Right lobe of liver (tissue), 6 donors: ENCODE measurements around the gene C1orf122. TPM values are rescaled to one million over a fixed set of nuclear protein-coding genes. Genes with fewer than 3 reads are reported as not detected.

Experiments
- ATAC-seq, 4 donors: fragments of 200-7000 bp; cut with Tn5 transposase; one replicate each; pipeline ENCODE4 v1.9.1; 2020; ENCODE audit warnings: mild to moderate bottlenecking in 4 of 4, moderate library complexity in 4 of 4
- DNase-seq, 3 donors: peaks; one replicate each; pipeline ENCODE4 v3.0.0-alpha.2; 2020
- H3K27ac ChIP-seq, 3 donors: fragments of 200-600 bp; one replicate each; pipeline ENCODE4 v1.8.0; 2022
- H3K27me3 ChIP-seq, 2 donors: fragments of 200-600 bp; one replicate each; pipeline ENCODE4 v1.8.0; 2022
- H3K36me3 ChIP-seq, 4 donors: fragments of 200-600 bp; sonication (generic) in 1 of 4; one replicate each; pipeline versions ENCODE4 v1.5.1 to v1.8.0; 2017 to 2022; ENCODE audit warnings: control low read depth in 1 of 4
- H3K4me1 ChIP-seq, 4 donors: fragments of 200-600 bp; sonication (generic) in 1 of 4; one replicate each; pipeline versions ENCODE4 v1.5.1 to v1.8.0; 2017 to 2022; ENCODE audit warnings: control low read depth in 1 of 4
- H3K4me3 ChIP-seq, 3 donors: fragments of 200-600 bp; one replicate each; pipeline ENCODE4 v1.8.0; 2022
- H3K9me3 ChIP-seq, 4 donors: fragments of 200-600 bp; sonication (generic) in 1 of 4; one replicate each; pipeline versions ENCODE4 v1.5.1 to v1.8.0; 2017 to 2022; ENCODE audit warnings: control low read depth in 1 of 4
- POLR2A ChIP-seq: fragments of 450-650 bp; IDR thresholded peaks from one replicate; pipeline ENCODE4 v1.6.1; 2017; ENCODE audit warnings: antibody characterized with exemption, mild to moderate bottlenecking
- WGBS: methylation state at CpG from one replicate; pipeline ENCODE4 v1.1.6; 2018; ENCODE audit warnings: low coverage, low lambda C conversion rate; ENCODE audit not compliant: insufficient coverage; ENCODE audit errors: missing lambda C conversion rate; 5-methylcytosine and 5-hydroxymethylcytosine counted together
- intact Hi-C, 2 donors: fragments of 100-400 bp; cut with DNase I; formaldehyde crosslinking; loops; one replicate each; pipeline versions ENCODE4 v1.11.2 to v1.14.1; 2022
- total RNA-seq, 6 experiments: library from RNA; depleted of rRNA in 2 of 6; stranded (reverse); fragments of >200 nt in 2 of 6; fragmentation: NEBNext Ultra II Directional in 3 of 6; extraction: Animal tissue kit (Norgen Biotek cat#: 25700) in 3 of 6; gene quantifications; one replicate each; pipeline versions ENCODE4 v1.1.0 to v1.2.4, GENCODE V29; 2016 to 2023
- TF ChIP-seq, protein P1 (sequence below), 4 donors: fragments of 200-600 bp in 3 of 4; fragments of 450-650 bp in 1 of 4; IDR thresholded peaks; one replicate each; pipeline versions ENCODE4 v1.5.1 to v1.8.0; 2016 to 2022; ENCODE audit warnings: antibody characterized with exemption in 4 of 4, mild to moderate bottlenecking in 2 of 4
- donor health status: DM: no; HTN: yes; CAD: no.
- donor health status: DM: no; HTN: no; CAD: no.
- donor health status: DM: no; HTN: no; CAD: no.
- donor health status: DM: no; HTN: yes; CAD: no.
- donor health status: DM: no; HTN: yes; CAD: no.

Gene C1orf122
- total RNA-seq, 6 experiments from 2014 or later = 23.0 to 61.7 (median 27.9) TPM

DNA sequence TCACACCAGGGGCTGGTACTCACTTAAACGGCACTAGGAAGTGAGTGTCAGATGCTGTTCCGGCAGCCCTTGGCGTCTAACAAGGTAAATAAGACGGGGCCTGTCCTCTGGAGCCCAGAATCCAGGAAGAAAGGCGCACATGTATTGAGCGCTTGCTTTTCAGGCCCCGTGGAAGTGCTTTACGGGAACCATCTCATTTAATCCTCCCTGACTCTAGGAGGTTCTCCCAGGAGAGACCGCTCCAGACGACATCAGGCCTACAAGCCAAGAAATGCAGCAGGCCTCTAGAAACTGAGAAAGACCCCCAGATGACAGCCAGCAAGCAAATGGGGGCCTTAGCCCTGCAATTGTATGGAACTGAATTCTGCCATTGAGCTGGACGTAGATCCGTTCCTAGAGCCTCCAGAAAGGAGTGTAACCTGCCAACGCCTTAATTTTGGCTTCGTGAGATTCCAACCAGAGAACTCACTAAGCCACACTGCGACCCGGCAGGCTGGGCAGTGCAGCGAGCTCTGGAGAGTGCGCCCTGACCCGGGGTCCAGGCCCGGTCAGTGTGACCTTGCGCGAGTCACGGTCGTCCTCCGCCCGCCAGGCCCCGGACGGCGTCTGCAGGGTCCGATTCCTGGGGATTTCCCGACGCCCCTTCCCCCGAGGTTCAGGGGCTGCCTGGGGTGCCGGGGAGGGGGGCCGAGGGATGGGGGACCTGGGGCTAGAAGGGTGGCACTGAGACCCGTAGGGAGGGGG is 14.5 kb upstream of the C1orf122 start:
- no peaks in the 10 kb centered on the region for H3K27me3 ChIP-seq
- no peak for TF ChIP-seq POLR2A
- intact Hi-C loops = no loop called here
- H3K9me3 ChIP-seq = no peaks in the 10 kb centered on the region
- H3K36me3 ChIP-seq = no peaks in the 10 kb centered on the region
- H3K4me1 ChIP-seq = peaks cover 0 to 10% (median 0%) of the 10 kb centered on the region in 4 donors
- ATAC-seq = peak in 2 of 4 donors; percentile 5 to 6
- no peak overlapping the region for H3K27ac ChIP-seq
- 24% methylated on average over 13 of the region's 36 CpGs for WGBS
- peak overlapping the region; percentile 35 to 61 (median 53) for H3K4me3 ChIP-seq
- no peak for DNase-seq

DNA sequence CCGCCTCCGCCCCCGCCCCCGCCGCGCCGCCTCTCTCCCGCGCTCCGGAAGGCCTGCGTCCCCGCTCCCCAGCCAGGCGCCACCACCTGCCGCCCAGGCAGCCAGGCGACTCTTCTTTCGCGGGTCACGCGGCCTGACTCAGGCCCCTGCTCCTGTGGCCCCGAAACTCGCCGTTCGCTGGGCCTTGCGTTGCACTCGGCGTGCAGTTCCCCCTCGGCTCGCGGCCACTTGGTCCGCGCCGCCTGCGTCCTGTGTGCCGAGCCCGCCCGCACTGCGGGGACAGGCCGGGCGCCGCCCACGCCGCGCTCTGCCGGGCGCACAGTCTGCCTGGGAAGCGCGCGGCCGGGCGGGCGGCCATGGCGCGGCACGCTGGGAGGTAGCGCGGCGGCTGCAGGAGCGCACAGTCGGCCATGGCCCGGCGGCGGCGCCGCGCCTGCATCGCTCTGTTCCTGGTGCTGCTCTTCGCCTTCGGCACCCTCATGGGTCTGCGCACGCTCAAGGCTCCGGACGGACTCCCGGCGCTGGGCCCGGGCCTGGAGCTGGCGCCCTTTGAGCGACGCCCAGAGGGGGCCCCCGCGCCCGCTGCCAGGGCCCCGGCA is 13.7 kb upstream of the C1orf122 start, which contains the start of gene MANEAL:
TSS of gene MANEAL (plus strand) at position 75 of the 599 bp plus-strand sequence. CDS start at position 411, 336 bp downstream.
- intact Hi-C loops = no loop called here
- WGBS = no CpG with 5 or more reads among the region's 82 CpGs
- Histone ChIP-seq H3K9me3 (no peaks in the 10 kb centered on the region), H3K4me3 (peak within 1 kb of the TSS; percentile 35 to 61 (median 53)), H3K27ac (no peak within 1 kb of the TSS), H3K4me1 (peaks cover 0 to 10% (median 0%) of the 10 kb centered on the region in 4 donors), H3K27me3 (no peaks in the 10 kb centered on the region), H3K36me3 (no peaks in the 10 kb centered on the region)
- DNase-seq (peak in 2 of 3 donors; percentile 50 to 55), ATAC-seq (peak; percentile 81 to 88 (median 83))
- TF ChIP-seq, protein P1, sequence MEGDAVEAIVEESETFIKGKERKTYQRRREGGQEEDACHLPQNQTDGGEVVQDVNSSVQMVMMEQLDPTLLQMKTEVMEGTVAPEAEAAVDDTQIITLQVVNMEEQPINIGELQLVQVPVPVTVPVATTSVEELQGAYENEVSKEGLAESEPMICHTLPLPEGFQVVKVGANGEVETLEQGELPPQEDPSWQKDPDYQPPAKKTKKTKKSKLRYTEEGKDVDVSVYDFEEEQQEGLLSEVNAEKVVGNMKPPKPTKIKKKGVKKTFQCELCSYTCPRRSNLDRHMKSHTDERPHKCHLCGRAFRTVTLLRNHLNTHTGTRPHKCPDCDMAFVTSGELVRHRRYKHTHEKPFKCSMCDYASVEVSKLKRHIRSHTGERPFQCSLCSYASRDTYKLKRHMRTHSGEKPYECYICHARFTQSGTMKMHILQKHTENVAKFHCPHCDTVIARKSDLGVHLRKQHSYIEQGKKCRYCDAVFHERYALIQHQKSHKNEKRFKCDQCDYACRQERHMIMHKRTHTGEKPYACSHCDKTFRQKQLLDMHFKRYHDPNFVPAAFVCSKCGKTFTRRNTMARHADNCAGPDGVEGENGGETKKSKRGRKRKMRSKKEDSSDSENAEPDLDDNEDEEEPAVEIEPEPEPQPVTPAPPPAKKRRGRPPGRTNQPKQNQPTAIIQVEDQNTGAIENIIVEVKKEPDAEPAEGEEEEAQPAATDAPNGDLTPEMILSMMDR (IDR thresholded peaks at IDR 0.05) = no peak
- peak; percentile 30 for TF ChIP-seq POLR2A

DNA sequence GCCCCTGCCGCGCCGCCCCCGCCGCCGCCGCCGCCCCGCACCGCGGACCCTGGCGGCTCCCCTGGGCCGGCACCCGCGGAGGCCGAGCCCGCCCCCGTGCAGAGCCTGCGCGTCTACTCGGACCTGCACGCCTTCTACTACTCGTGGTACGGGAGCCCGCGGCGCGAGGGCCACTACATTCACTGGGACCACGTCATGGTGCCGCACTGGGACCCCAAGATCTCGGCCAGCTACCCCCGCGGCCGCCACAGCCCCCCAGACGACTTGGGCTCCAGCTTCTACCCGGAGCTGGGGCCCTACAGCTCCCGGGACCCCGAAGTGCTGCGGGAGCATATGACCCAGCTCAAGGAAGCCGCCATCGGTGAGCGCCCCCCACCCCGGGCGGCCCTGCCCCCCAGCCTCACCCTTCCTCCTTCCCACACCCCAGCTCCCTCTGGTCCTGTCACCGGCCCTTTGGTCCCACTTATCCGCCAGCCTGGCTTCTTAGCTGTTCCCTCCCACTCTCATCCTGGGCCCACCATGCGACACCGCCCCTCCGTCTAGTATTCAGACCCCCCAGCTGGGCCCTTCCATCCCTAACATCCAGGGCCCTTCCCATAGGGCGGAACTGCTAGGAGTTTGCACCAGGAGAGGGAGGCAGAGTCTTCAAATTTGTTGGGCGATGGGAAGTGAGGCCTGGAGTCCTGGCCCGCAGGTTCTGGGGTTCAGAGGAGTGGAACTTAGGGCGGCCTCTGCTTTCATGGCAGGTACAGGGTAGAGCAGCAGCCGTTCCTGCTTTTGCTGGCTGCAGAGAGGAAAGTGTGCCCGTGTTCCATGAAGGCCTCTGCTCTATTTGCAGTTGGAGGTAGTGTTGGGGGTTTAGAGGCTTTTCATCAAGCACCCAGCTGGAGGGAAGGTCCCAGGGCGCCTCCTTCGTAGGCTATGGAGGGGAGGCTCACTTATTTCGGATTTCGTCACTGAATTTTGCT is 12.9 kb upstream of the C1orf122 start:
- H3K27ac ChIP-seq = no peak overlapping the region
- H3K4me3 ChIP-seq = peak overlapping the region in 2 of 3 donors; percentile 26 to 61
- no peaks in the 10 kb centered on the region for H3K9me3 ChIP-seq
- no peaks in the 10 kb centered on the region for H3K36me3 ChIP-seq
- H3K27me3 ChIP-seq = no peaks in the 10 kb centered on the region
- 40% methylated on average over 14 of the region's 59 CpGs for WGBS
- DNase-seq = peak in 1 of 3 donors; percentile 19
- TF ChIP-seq, protein P1 (IDR thresholded peaks at IDR 0.05) = no peak
- TF ChIP-seq POLR2A = no peak
- peaks cover 0 to 10% (median 0%) of the 10 kb centered on the region in 4 donors for H3K4me1 ChIP-seq
- ATAC-seq = peak in 1 of 4 donors; percentile 3
- intact Hi-C loops = no loop called here

DNA sequence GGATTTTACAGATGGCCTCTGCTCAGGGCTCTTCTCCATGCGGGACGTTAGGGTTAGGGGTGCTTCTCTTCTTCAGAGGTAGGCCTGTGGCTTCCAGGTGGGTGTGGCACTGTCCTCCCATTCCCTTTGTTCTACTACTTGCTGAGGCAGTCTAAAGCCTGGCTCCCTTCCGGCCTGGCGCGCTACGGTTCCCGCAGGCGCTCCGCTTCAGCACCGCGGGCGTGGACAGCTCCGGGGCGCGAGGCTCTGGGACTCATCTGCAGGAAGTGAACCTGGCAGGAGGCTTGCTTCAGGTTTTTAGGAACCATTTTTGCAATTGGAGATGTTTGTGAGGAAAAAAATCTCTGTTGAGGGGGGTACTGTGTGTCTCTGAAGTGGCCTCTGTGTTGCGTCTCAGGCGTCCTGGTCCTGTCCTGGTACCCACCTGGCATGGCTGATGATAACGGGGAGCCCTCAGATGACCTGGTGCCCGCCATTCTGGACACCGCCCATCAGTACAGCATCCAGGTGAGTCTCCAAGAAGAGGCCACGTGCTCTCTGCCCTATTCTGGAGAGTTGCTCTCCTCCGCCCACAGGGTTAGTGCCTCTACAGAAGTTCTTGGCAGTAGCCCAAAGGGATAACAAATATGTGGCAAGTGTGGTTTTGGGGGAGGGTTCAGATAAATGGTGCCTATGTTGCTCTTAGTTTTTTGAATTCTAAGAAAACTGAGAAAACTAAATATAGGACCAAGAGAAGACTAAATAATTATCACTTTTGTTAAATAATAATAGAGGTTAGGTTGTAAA is 12.1 kb upstream of the C1orf122 start:
- Histone ChIP-seq H3K4me1 (peaks cover 0 to 10% (median 0%) of the 10 kb centered on the region in 4 donors), H3K27ac (no peak overlapping the region), H3K27me3 (no peaks in the 10 kb centered on the region), H3K9me3 (no peaks in the 10 kb centered on the region), H3K4me3 (no peak overlapping the region), H3K36me3 (peaks cover 0 to 2% (median 0%) of the 10 kb centered on the region in 4 donors)
- TF ChIP-seq POLR2A = no peak
- TF ChIP-seq, protein P1 (IDR thresholded peaks at IDR 0.05) = no peak
- DNase-seq = peak in 2 of 3 donors; percentile 60 to 64
- intact Hi-C loops = no loop called here
- WGBS = 43% methylated on average over 10 of the region's 22 CpGs
- ATAC-seq = peak; percentile 56 to 76 (median 66)
